Measurements from ENCODE around the gene CMKLR1. TPM values are rescaled to one million over a fixed set of nuclear protein-coding genes. Genes with fewer than 3 reads are reported as not detected.
A peak's percentile ranks its signal among the peaks of the same experiment; 100 is the strongest.

Gene CMKLR1
- total and polyA plus RNA-seq, 2 donors from 2014 or later = 6.1 to 25.7 TPM

DNA sequence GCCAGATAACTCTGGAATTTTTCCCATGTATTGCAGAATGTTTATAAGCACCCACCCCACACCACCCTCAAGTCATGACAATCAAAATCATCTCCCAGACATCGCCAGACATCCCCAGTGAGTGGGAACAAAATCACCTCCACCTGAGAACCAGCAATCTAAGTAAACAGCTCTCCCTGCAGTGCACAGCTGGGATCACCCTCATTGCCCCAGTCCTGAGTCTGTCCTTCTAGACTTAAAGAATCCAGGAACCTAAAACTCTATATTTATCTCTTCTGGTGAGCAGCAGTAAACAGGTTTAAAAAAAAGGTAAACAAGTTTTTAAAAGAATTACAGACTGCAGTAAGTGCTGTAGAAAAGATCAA lies 43.3 kb upstream of the CMKLR1 start:
- no peaks in the 10 kb centered on the region for H3K36me3 ChIP-seq (ENCODE audit: control insufficient read depth in 2 of 3, insufficient read depth in 3 of 3, low read length in 3 of 3)
- no peaks in the 10 kb centered on the region for H3K27me3 ChIP-seq (ENCODE audit: control insufficient read depth, insufficient read depth, low read length)
- H3K4me3 ChIP-seq (ENCODE audit: low read length in 3 of 3) = no peak overlapping the region
- no peaks in the 10 kb centered on the region for H3K4me1 ChIP-seq (ENCODE audit: control insufficient read depth in 2 of 3, insufficient read depth in 2 of 3, low read depth in 1 of 3, low read length in 3 of 3)
- TF ChIP-seq CTCF (IDR thresholded peaks at IDR 0.05; ENCODE audit: borderline replicate concordance, extremely low read depth, insufficient read depth) = no peak
- intact Hi-C loops (cut with DNase I) = no loop called here
- no peak overlapping the region for H3K9ac ChIP-seq (ENCODE audit: low read length in 3 of 3)
- no peaks in the 10 kb centered on the region for H3K9me3 ChIP-seq (ENCODE audit: control insufficient read depth in 2 of 3, insufficient read depth in 1 of 3, low read length in 3 of 3)
- no peak for FAIRE-seq
- no peak for DNase-seq
- H3K27ac ChIP-seq (ENCODE audit: low read depth in 2 of 2, low read length in 2 of 2) = no peak overlapping the region

- H3K36me3 ChIP-seq (ENCODE audit: control insufficient read depth in 2 of 3, insufficient read depth in 3 of 3, low read length in 3 of 3) = no peaks in the 10 kb centered on the region
- DNase-seq = peak in 3 of 5 donors; percentile 57 to 80 (median 69)
- H3K4me3 ChIP-seq (ENCODE audit: low read length in 3 of 3) = no peak overlapping the region
- TF ChIP-seq CTCF (IDR thresholded peaks at IDR 0.05; ENCODE audit: borderline replicate concordance, extremely low read depth, insufficient read depth) = no peak
- H3K9me3 ChIP-seq (ENCODE audit: control insufficient read depth in 2 of 3, insufficient read depth in 1 of 3, low read length in 3 of 3) = no peaks in the 10 kb centered on the region
- H3K27ac ChIP-seq (ENCODE audit: low read depth in 2 of 2, low read length in 2 of 2) = no peak overlapping the region
- no peaks in the 10 kb centered on the region for H3K4me1 ChIP-seq (ENCODE audit: control insufficient read depth in 2 of 3, insufficient read depth in 2 of 3, low read depth in 1 of 3, low read length in 3 of 3)
- FAIRE-seq = no peak
- no peak overlapping the region for H3K9ac ChIP-seq (ENCODE audit: low read length in 3 of 3)
- intact Hi-C loops (cut with DNase I) = no loop called here
- H3K27me3 ChIP-seq (ENCODE audit: control insufficient read depth, insufficient read depth, low read length) = no peaks in the 10 kb centered on the region
These were observed 42.8 kb upstream of the CMKLR1 start for GRCh38 chr12:108381787-108382436.

- Histone ChIP-seq H3K9ac (ENCODE audit: low read length in 3 of 3) (no peak overlapping the region), H3K4me3 (ENCODE audit: low read length in 3 of 3) (no peak overlapping the region), H3K4me1 (ENCODE audit: control insufficient read depth in 2 of 3, insufficient read depth in 2 of 3, low read depth in 1 of 3, low read length in 3 of 3) (no peaks in the 10 kb centered on the region), H3K27ac (ENCODE audit: low read depth in 2 of 2, low read length in 2 of 2) (no peak overlapping the region), H3K36me3 (ENCODE audit: control insufficient read depth in 2 of 3, insufficient read depth in 3 of 3, low read length in 3 of 3) (no peaks in the 10 kb centered on the region), H3K27me3 (ENCODE audit: control insufficient read depth, insufficient read depth, low read length) (no peaks in the 10 kb centered on the region), H3K9me3 (ENCODE audit: control insufficient read depth in 2 of 3, insufficient read depth in 1 of 3, low read length in 3 of 3) (peaks cover 0 to 12% (median 2%) of the 10 kb centered on the region in 3 donors)
- DNase-seq (no peak), FAIRE-seq (no peak)
- TF ChIP-seq CTCF (IDR thresholded peaks at IDR 0.05; ENCODE audit: borderline replicate concordance, extremely low read depth, insufficient read depth) = no peak
- intact Hi-C loops (cut with DNase I) = no loop called here
These were observed 41.3 kb upstream of the CMKLR1 start for GRCh38 chr12:108380382-108380781.

GRCh38 chr12:108379823-108380222 lies 40.7 kb upstream of the CMKLR1 start:
- no peak overlapping the region for H3K4me3 ChIP-seq (ENCODE audit: low read length in 3 of 3)
- H3K4me1 ChIP-seq (ENCODE audit: control insufficient read depth in 2 of 3, insufficient read depth in 2 of 3, low read depth in 1 of 3, low read length in 3 of 3) = no peaks in the 10 kb centered on the region
- H3K9me3 ChIP-seq (ENCODE audit: control insufficient read depth in 2 of 3, insufficient read depth in 1 of 3, low read length in 3 of 3) = peaks cover 0 to 13% (median 2%) of the 10 kb centered on the region in 3 donors
- DNase-seq (no peak), FAIRE-seq (no peak)
- TF ChIP-seq CTCF (IDR thresholded peaks at IDR 0.05; ENCODE audit: borderline replicate concordance, extremely low read depth, insufficient read depth) = no peak
- no peak overlapping the region for H3K9ac ChIP-seq (ENCODE audit: low read length in 3 of 3)
- no peaks in the 10 kb centered on the region for H3K36me3 ChIP-seq (ENCODE audit: control insufficient read depth in 2 of 3, insufficient read depth in 3 of 3, low read length in 3 of 3)
- no peak overlapping the region for H3K27ac ChIP-seq (ENCODE audit: low read depth in 2 of 2, low read length in 2 of 2)
- H3K27me3 ChIP-seq (ENCODE audit: control insufficient read depth, insufficient read depth, low read length) = no peaks in the 10 kb centered on the region
- intact Hi-C loops (cut with DNase I) = no loop called here

All from kidney (tissue), 14 donors.